Measurements from ENCODE around the gene PFDN1. TPM values are rescaled to one million over a fixed set of nuclear protein-coding genes. Genes with fewer than 3 reads are reported as not detected.

Gene PFDN1
- total RNA-seq, 4 donors from 2014 or later, result 90.6 to 142 (median 109) TPM

DNA sequence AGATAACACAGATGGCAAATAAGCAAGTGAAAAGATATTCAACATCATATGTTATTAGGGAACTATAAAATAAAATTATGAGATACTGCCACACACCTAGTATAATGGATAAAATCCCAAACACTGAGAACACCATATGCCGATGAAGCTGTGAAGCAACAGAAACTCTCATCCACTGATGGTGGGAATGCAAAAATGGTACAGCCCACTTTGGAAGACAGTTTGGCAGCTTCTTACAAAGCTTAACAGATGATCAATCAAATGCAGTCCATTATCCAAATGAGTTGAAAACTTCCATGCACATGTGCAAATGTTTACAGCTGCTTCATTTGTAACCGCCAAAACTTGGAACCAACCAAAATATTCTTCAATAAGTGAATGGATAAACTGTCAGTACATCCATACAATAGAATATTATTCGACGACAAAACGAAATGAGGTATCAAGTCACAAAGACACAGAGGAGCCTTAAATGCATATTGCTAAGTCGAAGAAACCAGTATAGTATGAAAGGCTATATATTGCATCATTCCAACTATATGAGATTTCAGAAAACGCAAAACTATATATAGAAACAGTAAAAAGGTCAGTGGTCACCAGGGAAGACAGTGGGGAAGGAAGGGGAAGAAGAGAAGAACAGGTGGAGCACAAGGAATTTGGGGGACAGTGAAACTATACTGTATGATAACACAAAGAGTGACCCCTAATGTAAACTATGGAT lies 14.9 kb downstream of the PFDN1 start:
- Histone ChIP-seq H3K27ac (no peak overlapping the region), H3K9me3 (no peaks in the 10 kb centered on the region), H3K36me3 (no peaks in the 10 kb centered on the region), H3K4me3 (no peak overlapping the region), H3K4me1 (peaks cover 0 to 13% (median 0%) of the 10 kb centered on the region in 4 donors), H3K27me3 (no peaks in the 10 kb centered on the region)
- DNase-seq, result no peak
- TF ChIP-seq POLR2A (IDR thresholded peaks at IDR 0.05), result no peak
- TF ChIP-seq, protein P1, sequence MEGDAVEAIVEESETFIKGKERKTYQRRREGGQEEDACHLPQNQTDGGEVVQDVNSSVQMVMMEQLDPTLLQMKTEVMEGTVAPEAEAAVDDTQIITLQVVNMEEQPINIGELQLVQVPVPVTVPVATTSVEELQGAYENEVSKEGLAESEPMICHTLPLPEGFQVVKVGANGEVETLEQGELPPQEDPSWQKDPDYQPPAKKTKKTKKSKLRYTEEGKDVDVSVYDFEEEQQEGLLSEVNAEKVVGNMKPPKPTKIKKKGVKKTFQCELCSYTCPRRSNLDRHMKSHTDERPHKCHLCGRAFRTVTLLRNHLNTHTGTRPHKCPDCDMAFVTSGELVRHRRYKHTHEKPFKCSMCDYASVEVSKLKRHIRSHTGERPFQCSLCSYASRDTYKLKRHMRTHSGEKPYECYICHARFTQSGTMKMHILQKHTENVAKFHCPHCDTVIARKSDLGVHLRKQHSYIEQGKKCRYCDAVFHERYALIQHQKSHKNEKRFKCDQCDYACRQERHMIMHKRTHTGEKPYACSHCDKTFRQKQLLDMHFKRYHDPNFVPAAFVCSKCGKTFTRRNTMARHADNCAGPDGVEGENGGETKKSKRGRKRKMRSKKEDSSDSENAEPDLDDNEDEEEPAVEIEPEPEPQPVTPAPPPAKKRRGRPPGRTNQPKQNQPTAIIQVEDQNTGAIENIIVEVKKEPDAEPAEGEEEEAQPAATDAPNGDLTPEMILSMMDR (IDR thresholded peaks at IDR 0.05), result no peak

DNA sequence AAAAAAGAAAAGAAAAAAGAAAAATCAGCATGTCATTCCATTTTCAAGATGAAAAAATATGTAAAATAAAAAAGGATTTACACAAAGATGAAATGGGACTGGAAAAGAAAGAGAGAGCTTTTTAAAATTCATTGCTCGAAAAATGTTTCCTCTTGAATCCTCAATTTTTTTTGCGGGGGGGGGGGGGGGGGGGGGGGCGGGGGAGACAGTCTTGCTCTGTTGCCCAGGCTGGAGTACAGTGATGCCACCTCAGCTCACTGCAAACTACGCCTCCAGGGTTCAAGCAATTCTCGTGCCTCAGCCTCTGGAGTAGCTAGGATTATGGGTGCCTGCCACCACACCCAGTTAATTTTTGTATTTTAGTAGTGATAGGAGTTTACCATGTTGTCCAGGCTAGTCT lies 16.5 kb downstream of the PFDN1 start:
- no peak overlapping the region for H3K4me3 ChIP-seq
- TF ChIP-seq, protein P1 (IDR thresholded peaks at IDR 0.05), result no peak
- TF ChIP-seq POLR2A (IDR thresholded peaks at IDR 0.05), result no peak
- DNase-seq, result no peak
- H3K36me3 ChIP-seq, result peaks cover 0 to 2% (median 0%) of the 10 kb centered on the region in 3 donors
- H3K9me3 ChIP-seq, result no peaks in the 10 kb centered on the region
- H3K27ac ChIP-seq, result no peak overlapping the region
- H3K27me3 ChIP-seq, result no peaks in the 10 kb centered on the region
- peaks cover 0 to 8% (median 0%) of the 10 kb centered on the region in 4 donors for H3K4me1 ChIP-seq

DNA sequence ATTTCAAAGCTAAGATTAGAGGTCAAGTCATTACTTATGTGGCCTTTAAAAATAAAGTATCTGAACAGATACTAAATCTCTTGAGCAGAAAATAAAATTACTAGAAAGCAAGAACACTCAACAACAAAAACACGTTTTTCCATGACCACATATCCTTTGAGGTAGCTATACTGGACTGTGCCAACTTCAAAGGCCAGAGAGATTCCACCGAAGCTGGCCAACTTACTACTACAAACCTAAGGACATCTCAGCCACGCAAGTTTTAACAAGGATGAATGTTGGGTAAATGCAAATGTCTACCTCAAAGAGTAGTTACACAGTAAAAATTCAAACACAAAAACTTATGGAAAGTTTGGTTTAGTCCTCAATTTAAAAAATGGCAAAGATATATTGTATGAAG lies 18.9 kb downstream of the PFDN1 start:
- no peak overlapping the region for H3K4me3 ChIP-seq
- H3K9me3 ChIP-seq, result no peaks in the 10 kb centered on the region
- peaks cover 0 to 12% (median 0%) of the 10 kb centered on the region in 3 donors for H3K36me3 ChIP-seq
- peaks cover 0 to 8% (median 0%) of the 10 kb centered on the region in 4 donors for H3K4me1 ChIP-seq
- TF ChIP-seq, protein P1 (IDR thresholded peaks at IDR 0.05), result no peak
- TF ChIP-seq POLR2A (IDR thresholded peaks at IDR 0.05), result no peak
- no peaks in the 10 kb centered on the region for H3K27me3 ChIP-seq
- no peak for DNase-seq
- no peak overlapping the region for H3K27ac ChIP-seq

DNA sequence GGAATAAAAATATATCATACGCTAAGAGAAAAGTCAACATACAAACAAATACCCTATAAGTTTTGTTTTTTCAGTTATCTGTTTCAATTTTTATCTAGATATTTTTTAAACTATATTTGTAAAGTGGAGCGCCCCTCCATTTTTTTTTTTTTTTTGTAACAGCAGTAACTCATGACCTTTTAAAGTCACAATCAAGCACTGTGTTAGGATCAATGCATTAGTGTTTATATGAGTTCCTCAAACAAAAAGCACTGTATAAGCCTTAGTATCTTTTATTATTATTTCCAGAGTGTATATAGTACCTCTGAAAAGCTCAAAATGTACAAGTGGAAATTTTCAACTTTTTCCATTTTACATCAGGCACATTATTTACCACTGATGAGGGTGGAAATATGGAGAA lies 20.6 kb downstream of the PFDN1 start:
- no peak overlapping the region for H3K4me3 ChIP-seq
- peaks cover 0 to 8% (median 0%) of the 10 kb centered on the region in 4 donors for H3K4me1 ChIP-seq
- no peak overlapping the region for H3K27ac ChIP-seq
- H3K36me3 ChIP-seq, result peaks cover 0 to 12% (median 0%) of the 10 kb centered on the region in 3 donors
- TF ChIP-seq POLR2A (IDR thresholded peaks at IDR 0.05), result no peak
- TF ChIP-seq, protein P1 (IDR thresholded peaks at IDR 0.05), result no peak
- H3K9me3 ChIP-seq, result no peaks in the 10 kb centered on the region
- no peaks in the 10 kb centered on the region for H3K27me3 ChIP-seq
- no peak for DNase-seq

DNA sequence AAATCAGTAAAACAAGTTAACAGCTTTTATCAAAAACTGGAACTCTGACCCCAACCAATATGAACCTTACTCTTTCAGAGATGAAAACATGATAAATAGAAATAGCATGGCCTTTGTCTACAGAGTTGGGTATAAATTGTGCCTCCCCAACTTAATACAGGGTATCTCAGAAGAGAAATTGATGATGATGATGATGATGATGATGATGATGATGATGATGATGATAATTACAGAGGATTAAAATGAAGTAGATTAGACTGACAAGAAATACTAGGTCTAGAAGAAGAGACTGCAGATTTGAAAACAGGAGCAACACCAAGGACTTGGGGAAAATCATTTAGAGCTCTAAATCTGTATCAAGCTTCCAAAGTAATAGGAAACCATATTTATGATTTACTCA lies 27.1 kb downstream of the PFDN1 start:
- H3K27me3 ChIP-seq, result no peaks in the 10 kb centered on the region
- no peak for DNase-seq
- H3K36me3 ChIP-seq, result peaks cover 0 to 4% (median 0%) of the 10 kb centered on the region in 3 donors
- H3K4me3 ChIP-seq, result no peak overlapping the region
- TF ChIP-seq POLR2A (IDR thresholded peaks at IDR 0.05), result no peak
- TF ChIP-seq, protein P1 (IDR thresholded peaks at IDR 0.05), result no peak
- H3K4me1 ChIP-seq, result no peaks in the 10 kb centered on the region
- no peak overlapping the region for H3K27ac ChIP-seq
- H3K9me3 ChIP-seq, result no peaks in the 10 kb centered on the region
